DOHH2 (cell line): ENCODE results near the gene RGS9.

Experiments
- EZH2phosphoT487 ChIP-seq: fragments of 200-600 bp; sonication (generic); IDR thresholded peaks from 2 replicates; pipeline ENCODE4 v1.6.1; 2017; ENCODE audit warnings: borderline replicate concordance, mild to moderate bottlenecking, antibody characterized with exemption, low read length, moderate library complexity, mixed read lengths
- TF ChIP-seq, protein P1 (sequence below): fragments of 200-600 bp; sonication (generic); IDR thresholded peaks from one replicate; pipeline ENCODE4 v1.5.1; 2014; ENCODE audit warnings: antibody characterized with exemption, mild to moderate bottlenecking, low read depth, low read length; ENCODE audit not compliant: poor library complexity, severe bottlenecking

DNA sequence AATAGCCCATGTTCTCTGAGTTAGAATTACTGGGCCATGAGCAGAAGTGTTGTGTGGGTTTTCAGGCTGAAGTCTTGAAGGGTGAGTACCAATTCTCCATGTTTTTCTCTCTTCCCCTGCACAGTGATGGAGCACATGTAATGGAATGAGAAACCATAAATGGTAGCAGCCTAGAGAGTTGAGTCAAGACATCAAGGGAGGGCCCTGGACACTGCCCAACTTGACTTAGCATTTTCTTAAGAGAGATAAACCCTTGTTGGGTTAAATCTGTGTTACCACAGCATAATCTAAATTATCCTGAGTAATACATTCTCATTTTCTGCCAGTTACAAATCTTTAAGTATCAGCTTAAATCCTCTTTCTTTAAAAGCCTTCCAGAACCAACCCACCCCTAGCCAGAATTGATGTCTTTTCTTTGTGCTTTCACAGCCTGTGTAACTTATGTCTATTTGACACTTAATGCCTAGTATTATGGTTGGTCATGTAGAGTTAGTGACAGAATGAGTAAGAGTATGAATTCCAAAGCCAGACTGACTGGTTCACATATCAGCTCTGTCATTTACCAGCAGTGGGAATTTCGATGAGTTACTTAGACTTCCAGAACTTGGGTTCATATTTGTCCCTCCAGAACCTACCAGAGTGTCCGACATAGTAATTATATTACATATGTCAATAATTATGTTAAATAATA is 27.0 kb upstream of the RGS9 start:
- TF ChIP-seq, protein P1, sequence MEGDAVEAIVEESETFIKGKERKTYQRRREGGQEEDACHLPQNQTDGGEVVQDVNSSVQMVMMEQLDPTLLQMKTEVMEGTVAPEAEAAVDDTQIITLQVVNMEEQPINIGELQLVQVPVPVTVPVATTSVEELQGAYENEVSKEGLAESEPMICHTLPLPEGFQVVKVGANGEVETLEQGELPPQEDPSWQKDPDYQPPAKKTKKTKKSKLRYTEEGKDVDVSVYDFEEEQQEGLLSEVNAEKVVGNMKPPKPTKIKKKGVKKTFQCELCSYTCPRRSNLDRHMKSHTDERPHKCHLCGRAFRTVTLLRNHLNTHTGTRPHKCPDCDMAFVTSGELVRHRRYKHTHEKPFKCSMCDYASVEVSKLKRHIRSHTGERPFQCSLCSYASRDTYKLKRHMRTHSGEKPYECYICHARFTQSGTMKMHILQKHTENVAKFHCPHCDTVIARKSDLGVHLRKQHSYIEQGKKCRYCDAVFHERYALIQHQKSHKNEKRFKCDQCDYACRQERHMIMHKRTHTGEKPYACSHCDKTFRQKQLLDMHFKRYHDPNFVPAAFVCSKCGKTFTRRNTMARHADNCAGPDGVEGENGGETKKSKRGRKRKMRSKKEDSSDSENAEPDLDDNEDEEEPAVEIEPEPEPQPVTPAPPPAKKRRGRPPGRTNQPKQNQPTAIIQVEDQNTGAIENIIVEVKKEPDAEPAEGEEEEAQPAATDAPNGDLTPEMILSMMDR = no peak
- TF ChIP-seq EZH2phosphoT487 = no peak
